DMS 273 (cell line): Measurements from ENCODE around the gene UROD.

ENCODE experiments used
- DNase-seq: peaks from one replicate; lab custom pipeline; 2025; ENCODE audit not compliant: unreplicated experiment; lab: John Stamatoyannopoulos, UW

Gene UROD

GRCh38 chr1:45008076-45008475 is 4.0 kb upstream of the UROD start:
- DNase-seq: no peak

GRCh38 chr1:45008516-45008915 is 3.5 kb upstream of the UROD start:
- DNase-seq: no peak

- DNase-seq: no peak
Observed at GRCh38 chr1:45009296-45009865, 2.7 kb upstream of the UROD start.

- DNase-seq: peak; percentile 77
Observed at GRCh38 chr1:45009956-45010854, 1.8 kb upstream of the UROD start.

- DNase-seq: peak; percentile 92
Observed at GRCh38 chr1:45010855-45011811, 921 bp upstream of the UROD start, which contains the start of gene HECTD3. Gene HECTD3, minus strand, starts transcription at chr1:45011324. Its CDS starts 67 bp downstream, at chr1:45011257.

- peak; percentile 90 for DNase-seq
Observed at GRCh38 chr1:45012639-45013278, 705 bp downstream of the UROD start.

- no peak for DNase-seq
Observed at GRCh38 chr1:45013551-45014209, 1.6 kb downstream of the UROD start.

GRCh38 chr1:45014321-45015028 is 2.4 kb downstream of the UROD start:
- peak; percentile 87 for DNase-seq

GRCh38 chr1:45015683-45016082 is 3.6 kb downstream of the UROD start:
- no peak for DNase-seq

GRCh38 chr1:45016090-45016697 is 4.1 kb downstream of the UROD start:
- no peak for DNase-seq

GRCh38 chr1:45016767-45017166 is 4.7 kb downstream of the UROD start:
- no peak for DNase-seq

- peak; percentile 95 for DNase-seq
Observed at GRCh38 chr1:45018599-45019230, 6.7 kb downstream of the UROD start.

- no peak for DNase-seq
Observed at GRCh38 chr1:45023663-45024062, 11.6 kb downstream of the UROD start.

- no peak for DNase-seq
Observed at GRCh38 chr1:45026446-45026845, 14.4 kb downstream of the UROD start.

- no peak for DNase-seq
Observed at GRCh38 chr1:45032837-45033236, 20.8 kb downstream of the UROD start.

GRCh38 chr1:45033356-45033755 is 21.3 kb downstream of the UROD start:
- no peak for DNase-seq

GRCh38 chr1:45035631-45036301 is 23.7 kb downstream of the UROD start:
- peak; percentile 18 for DNase-seq

GRCh38 chr1:45037456-45037855 is 25.4 kb downstream of the UROD start:
- DNase-seq: no peak
